Measurements from ENCODE around the gene PCDHAC2.

PCDHAC2 gene

GRCh38 chr5:141007791-141008190 is 41.5 kb downstream of the PCDHAC2 start:
- Histone ChIP-seq H3K4me1 (ENCODE audit: control insufficient read depth, insufficient read depth, low read length, poor library complexity, severe bottlenecking) (peaks cover 15% of the 10 kb centered on the region), H3K27ac (ENCODE audit: low read depth, low read length, severe bottlenecking) (no peak overlapping the region), H3K36me3 (ENCODE audit: control insufficient read depth, insufficient read depth, low read length) (peaks cover 4% of the 10 kb centered on the region), H3K4me3 (ENCODE audit: extremely low read depth, insufficient read depth, low read length, poor library complexity, severe bottlenecking) (no peak overlapping the region), H3K9me3 (ENCODE audit: control insufficient read depth, low read length) (no peaks in the 10 kb centered on the region)

- H3K4me3 ChIP-seq (ENCODE audit: extremely low read depth, insufficient read depth, low read length, poor library complexity, severe bottlenecking) = no peak overlapping the region
- H3K36me3 ChIP-seq (ENCODE audit: control insufficient read depth, insufficient read depth, low read length) = peaks cover 4% of the 10 kb centered on the region
- no peak overlapping the region for H3K27ac ChIP-seq (ENCODE audit: low read depth, low read length, severe bottlenecking)
- no peaks in the 10 kb centered on the region for H3K9me3 ChIP-seq (ENCODE audit: control insufficient read depth, low read length)
- no peaks in the 10 kb centered on the region for H3K4me1 ChIP-seq (ENCODE audit: control insufficient read depth, insufficient read depth, low read length, poor library complexity, severe bottlenecking)
- 88 to 90% methylated on average over 4 to 9 of the region's 12 CpGs for WGBS, 2 experiments (ENCODE audit: insufficient coverage in 2 of 2)
These were observed 43.9 kb downstream of the PCDHAC2 start for GRCh38 chr5:141010047-141010793.

GRCh38 chr5:141017943-141018342 is 51.7 kb downstream of the PCDHAC2 start:
- Histone ChIP-seq H3K36me3 (ENCODE audit: control insufficient read depth, insufficient read depth, low read length) (no peaks in the 10 kb centered on the region), H3K27ac (ENCODE audit: low read depth, low read length, severe bottlenecking) (no peak overlapping the region), H3K4me1 (ENCODE audit: control insufficient read depth, insufficient read depth, low read length, poor library complexity, severe bottlenecking) (no peaks in the 10 kb centered on the region), H3K9me3 (ENCODE audit: control insufficient read depth, low read length) (no peaks in the 10 kb centered on the region), H3K4me3 (ENCODE audit: extremely low read depth, insufficient read depth, low read length, poor library complexity, severe bottlenecking) (no peak overlapping the region)

All from mesodermal cell (in vitro differentiated cells).